ENCODE results near the gene ZGPAT. TPM values are rescaled to one million over a fixed set of nuclear protein-coding genes. Genes with fewer than 3 reads are reported as not detected.

The ZGPAT gene
- total and polyA plus RNA-seq, 2 of the 13 experiments (the other 11 are each of a cell fraction or from before 2014, with no cell fraction given) = 23.0 to 41.9 TPM

DNA sequence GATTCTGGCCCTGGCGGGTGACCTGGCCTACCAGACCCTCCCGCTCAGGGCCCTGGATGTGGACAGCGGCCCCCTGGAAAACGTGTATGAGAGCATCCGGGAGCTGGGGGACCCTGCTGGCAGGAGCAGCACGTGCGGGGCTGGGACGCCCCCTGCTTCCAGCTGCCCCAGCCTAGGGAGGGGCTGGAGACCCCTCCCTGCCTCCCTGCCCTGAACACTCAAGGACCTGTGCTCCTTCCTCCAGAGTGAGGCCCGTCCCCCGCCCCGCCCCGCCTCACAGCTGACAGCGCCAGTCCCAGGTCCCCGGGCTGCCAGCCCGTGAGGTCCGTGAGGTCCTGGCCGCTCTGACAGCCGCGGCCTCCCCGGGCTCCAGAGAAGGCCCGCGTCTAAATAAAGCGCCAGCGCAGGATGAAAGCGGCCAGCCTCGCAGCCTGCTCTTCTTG lies 30.9 kb downstream of the ZGPAT start (continued):
- TF ChIP-seq MLXIP (CRISPR knock-in tag; IDR thresholded peaks at IDR 0.05; ENCODE audit: borderline replicate concordance) = no peak
- no peak; the same call in 1 of the 2 replicates for TF ChIP-seq RFX5 (IDR thresholded peaks at IDR 0.05; ENCODE audit: low read depth, low read length)
- TF ChIP-seq POLR2G (IDR thresholded peaks at IDR 0.05; ENCODE audit: low read depth, low read length) = peak; percentile 1; the same call in 1 of the 2 replicates
- TF ChIP-seq ZSCAN29 (CRISPR knock-in tag; conservative IDR thresholded peaks at IDR 0.05) = no peak
- no peak; the same call in 1 of the 2 replicates for TF ChIP-seq MEIS1 (CRISPR knock-in tag; IDR thresholded peaks at IDR 0.05; ENCODE audit: borderline replicate concordance)
- TF ChIP-seq BCL3 (CRISPR knock-in tag; IDR thresholded peaks at IDR 0.05) = no peak; the same call in 1 of the 2 replicates
- peak; percentile 60; the same call in 1 of the 2 replicates for TF ChIP-seq ZNF512 (CRISPR knock-in tag; IDR thresholded peaks at IDR 0.05)
- no peak for TF ChIP-seq ZSCAN21 (CRISPR knock-in tag; IDR thresholded peaks at IDR 0.05; ENCODE audit: borderline replicate concordance)
- no peak for TF ChIP-seq ZNF367 (CRISPR knock-in tag; IDR thresholded peaks at IDR 0.05; ENCODE audit: borderline replicate concordance)
- TF ChIP-seq, protein P1, sequence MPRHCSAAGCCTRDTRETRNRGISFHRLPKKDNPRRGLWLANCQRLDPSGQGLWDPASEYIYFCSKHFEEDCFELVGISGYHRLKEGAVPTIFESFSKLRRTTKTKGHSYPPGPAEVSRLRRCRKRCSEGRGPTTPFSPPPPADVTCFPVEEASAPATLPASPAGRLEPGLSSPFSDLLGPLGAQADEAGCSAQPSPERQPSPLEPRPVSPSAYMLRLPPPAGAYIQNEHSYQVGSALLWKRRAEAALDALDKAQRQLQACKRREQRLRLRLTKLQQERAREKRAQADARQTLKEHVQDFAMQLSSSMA (CRISPR knock-in tag; IDR thresholded peaks at IDR 0.05) = peak; percentile 56; the same call in 1 of the 2 replicates
- no peak for TF ChIP-seq NFYC (CRISPR knock-in tag; IDR thresholded peaks at IDR 0.05)
- no peak for TF ChIP-seq ZNF746 (CRISPR knock-in tag; IDR thresholded peaks at IDR 0.05)
- TF ChIP-seq TAF1 (CRISPR knock-in tag; IDR thresholded peaks at IDR 0.05) = no peak
- peak in 1 of 2 experiments; percentile 82; a peak in 2 of 4 replicates for TF ChIP-seq HMGXB4 (CRISPR knock-in tag; IDR thresholded peaks at IDR 0.05; ENCODE audit: borderline replicate concordance in 1 of 2, low read depth in 1 of 2)
- peak; percentile 40; the same call in 1 of the 2 replicates for TF ChIP-seq ZFP37 (CRISPR knock-in tag; IDR thresholded peaks at IDR 0.05; ENCODE audit: borderline replicate concordance)
- no peak for TF ChIP-seq ZNF788 (CRISPR knock-in tag; IDR thresholded peaks at IDR 0.05; ENCODE audit: borderline replicate concordance)
- TF ChIP-seq MAZ (IDR thresholded peaks at IDR 0.05; ENCODE audit: borderline replicate concordance, low read depth, low read length) = no peak
- no peak for TF ChIP-seq MAZ (CRISPR knock-in tag; IDR thresholded peaks at IDR 0.05; ENCODE audit: low read depth)
